CD4-positive, alpha-beta T cell (primary cell): ENCODE data around the gene RAB6B. TPM values are rescaled to one million over a fixed set of nuclear protein-coding genes. Genes with fewer than 3 reads are reported as not detected.

Source experiments
- ATAC-seq: fragments of 200-7000 bp; cut with Tn5 transposase; one replicate; pipeline ENCODE4 v1.10.0; 2022; ENCODE audit warnings: mild to moderate bottlenecking; ENCODE audit not compliant: poor library complexity
- CTCF ChIA-PET: fragments of 350-600 bp; sonication (Branson Sonifier 250); formaldehyde crosslinking; loops from one replicate; lab custom pipeline; 2021; ENCODE audit warnings: antibody characterized with exemption, inconsistent platforms; lab: Charles Lee
- POLR2A ChIA-PET: fragments of 350-600 bp; sonication (Branson Sonifier 250); formaldehyde crosslinking; loops from one replicate; lab custom pipeline; 2021; ENCODE audit warnings: antibody characterized with exemption, inconsistent platforms; lab: Charles Lee
- DNase-seq, 14 experiments: peaks; one replicate each; pipeline ENCODE4 v3.0.0-alpha.2; 2013 to 2020; ENCODE audit warnings: mixed read lengths in 2 of 14
- H3K27ac ChIP-seq, 2 donors: one replicate each; pipeline versions ENCODE4 v1.5.1 to v1.7.0; 2013; ENCODE audit warnings: low read length in 2 of 2, low read depth in 1 of 2, mild to moderate bottlenecking in 1 of 2
- H3K27me3 ChIP-seq, 2 experiments: 1 replicate in 1 of 2; 2 replicates in 1 of 2; pipeline versions ENCODE4 v1.6.1 to v1.7.0; 2013; ENCODE audit warnings: low read length in 2 of 2, control low read depth in 1 of 2, mild to moderate bottlenecking in 1 of 2, moderate library complexity in 1 of 2; ENCODE audit not compliant: insufficient read depth in 2 of 2, control insufficient read depth in 1 of 2
- H3K36me3 ChIP-seq: one replicate; pipeline ENCODE4 v1.6.1; 2013; ENCODE audit warnings: low read length, control low read depth; ENCODE audit not compliant: insufficient read depth
- H3K4me1 ChIP-seq: one replicate; pipeline ENCODE4 v1.6.1; 2013; ENCODE audit warnings: low read length, control low read depth; ENCODE audit not compliant: insufficient read depth
- H3K4me3 ChIP-seq: one replicate; pipeline ENCODE4 v1.5.1; 2013; ENCODE audit warnings: mild to moderate bottlenecking, low read length, moderate library complexity
- H3K9me3 ChIP-seq, 2 experiments: 1 replicate in 1 of 2; 2 replicates in 1 of 2; pipeline versions ENCODE4 v1.6.1 to v1.7.0; 2013; ENCODE audit warnings: low read length in 2 of 2, mild to moderate bottlenecking in 2 of 2, control low read depth in 1 of 2, moderate library complexity in 1 of 2; ENCODE audit not compliant: control insufficient read depth in 1 of 2, insufficient read depth in 1 of 2
- H3K27ac Mint-ChIP-seq: one replicate; pipeline ENCODE4 v1.8.0; 2020; ENCODE audit warnings: mixed read lengths
- H3K27me3 Mint-ChIP-seq: one replicate; pipeline ENCODE4 v1.8.0; 2021; ENCODE audit warnings: mixed read lengths
- H3K36me3 Mint-ChIP-seq: one replicate; pipeline ENCODE4 v1.8.0; 2021; ENCODE audit warnings: low read depth, mixed read lengths
- H3K4me1 Mint-ChIP-seq: one replicate; pipeline ENCODE4 v1.8.0; 2021; ENCODE audit warnings: low read depth, mixed read lengths
- H3K4me3 Mint-ChIP-seq: one replicate; pipeline ENCODE4 v1.8.0; 2020; ENCODE audit warnings: mild to moderate bottlenecking, mixed read lengths
- H3K9me3 Mint-ChIP-seq: one replicate; pipeline ENCODE4 v1.8.0; 2020; ENCODE audit warnings: mixed read lengths
- CTCF ChIP-seq: fragments of 200-600 bp; IDR thresholded peaks from one replicate; pipeline ENCODE4 v1.8.0; 2022; ENCODE audit warnings: antibody characterized with exemption, mild to moderate bottlenecking
- intact Hi-C, 2 experiments: fragments of 100-400 bp; cut with DNase I in 1 of 2; cut with micrococcal nuclease in 1 of 2; formaldehyde crosslinking; loops; one replicate each; pipeline versions ENCODE4 v1.15.1 to v1.9.0; 2023 to 2025; cut with DNase I, micrococcal nuclease
- total RNA-seq, 174 experiments: library from RNA in 2 of 174; stranded (reverse) in 2 of 174; gene quantifications; one replicate each; pipeline ENCODE4 v1.2.3 and lab custom pipeline; 2021 to 2026

Gene RAB6B
- total RNA-seq, 2 experiments from 2014 or later: not detected

- Mint-ChIP-seq H3K27ac (no peak overlapping the region), H3K4me1 (no peaks in the 10 kb centered on the region), H3K9me3 (peaks cover 3% of the 10 kb centered on the region), H3K36me3 (no peaks in the 10 kb centered on the region), H3K27me3 (peaks cover 33% of the 10 kb centered on the region), H3K4me3 (no peak overlapping the region)
- no peak for TF ChIP-seq CTCF
- H3K9me3 ChIP-seq: no peaks in the 10 kb centered on the region
- intact Hi-C loops: loop anchor here in 1 of 2 experiments (5.0 kb wide), 1 partner anchor 94 kb away; no protein-coding TSS in a partner anchor
- H3K4me1 ChIP-seq: no peaks in the 10 kb centered on the region
- H3K27me3 ChIP-seq: peaks cover 17 to 22% of the 10 kb centered on the region in 2 experiments
- ChIA-PET CTCF (no interaction called here), POLR2A (no interaction called here)
- H3K4me3 ChIP-seq: no peak overlapping the region
- DNase-seq (no peak), ATAC-seq (no peak)
- H3K36me3 ChIP-seq: no peaks in the 10 kb centered on the region
- no peak overlapping the region for H3K27ac ChIP-seq
Observed at GRCh38 chr3:133915685-133916658, 20.3 kb upstream of the RAB6B start.

- DNase-seq: no peak
- Histone ChIP-seq H3K27me3 (peaks cover 17 to 30% of the 10 kb centered on the region in 2 experiments), H3K4me1 (no peaks in the 10 kb centered on the region), H3K36me3 (no peaks in the 10 kb centered on the region), H3K27ac (no peak overlapping the region), H3K4me3 (no peak overlapping the region), H3K9me3 (no peaks in the 10 kb centered on the region)
- no peak for TF ChIP-seq CTCF
- H3K36me3 Mint-ChIP-seq: no peaks in the 10 kb centered on the region
- H3K4me1 Mint-ChIP-seq: no peaks in the 10 kb centered on the region
- H3K27ac Mint-ChIP-seq: no peak overlapping the region
- ATAC-seq: no peak
- H3K27me3 Mint-ChIP-seq: peaks cover 31% of the 10 kb centered on the region
- H3K4me3 Mint-ChIP-seq: no peak overlapping the region
- ChIA-PET CTCF (no interaction called here), POLR2A (no interaction called here)
- peaks cover 3% of the 10 kb centered on the region for H3K9me3 Mint-ChIP-seq
- intact Hi-C loops: loop anchor here in 1 of 2 experiments (5.0 kb wide), 1 partner anchor 93 kb away; no protein-coding TSS in a partner anchor
Observed at GRCh38 chr3:133914839-133915600, 19.3 kb upstream of the RAB6B start.

- no peak for DNase-seq
- Mint-ChIP-seq H3K36me3 (no peaks in the 10 kb centered on the region), H3K4me1 (no peaks in the 10 kb centered on the region), H3K9me3 (no peaks in the 10 kb centered on the region), H3K27ac (no peak overlapping the region), H3K4me3 (no peak overlapping the region), H3K27me3 (peaks cover 12% of the 10 kb centered on the region)
- Histone ChIP-seq H3K4me3 (no peak overlapping the region), H3K36me3 (no peaks in the 10 kb centered on the region), H3K27me3 (peaks cover 11 to 15% of the 10 kb centered on the region in 2 experiments), H3K9me3 (no peaks in the 10 kb centered on the region), H3K27ac (no peak overlapping the region), H3K4me1 (no peaks in the 10 kb centered on the region)
- CTCF ChIA-PET: no interaction called here
- intact Hi-C loops: no loop called here
- TF ChIP-seq CTCF: no peak
- no peak for ATAC-seq
- POLR2A ChIA-PET: no interaction called here
Observed at GRCh38 chr3:133910422-133910821, 14.7 kb upstream of the RAB6B start.
